ENCODE results near the gene LYAR. TPM values are rescaled to one million over a fixed set of nuclear protein-coding genes. Genes with fewer than 3 reads are reported as not detected.
A peak's percentile ranks its signal among the peaks of the same experiment; 100 is the strongest.

Gene LYAR
- total RNA-seq, 1 experiment from 2014 or later = 37.5 TPM

DNA sequence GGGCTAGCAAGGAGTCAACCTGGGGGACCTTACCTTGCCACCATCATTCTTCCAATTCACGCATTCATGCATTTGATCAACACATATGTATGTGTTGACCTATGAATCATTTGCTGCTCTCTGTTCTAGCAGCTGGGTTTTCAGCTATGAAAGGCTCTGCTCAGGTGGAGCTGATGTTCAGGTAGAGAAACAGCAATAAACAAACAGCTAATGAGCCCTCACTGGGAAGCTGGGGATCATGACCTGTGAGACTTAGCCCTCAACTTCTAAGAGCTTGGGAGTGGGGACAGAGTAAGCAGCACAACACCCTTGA is 61.6 kb downstream of the LYAR start:
- H3K4me2 ChIP-seq (ENCODE audit: low read length) = no peak overlapping the region
- ATAC-seq = no peak

DNA sequence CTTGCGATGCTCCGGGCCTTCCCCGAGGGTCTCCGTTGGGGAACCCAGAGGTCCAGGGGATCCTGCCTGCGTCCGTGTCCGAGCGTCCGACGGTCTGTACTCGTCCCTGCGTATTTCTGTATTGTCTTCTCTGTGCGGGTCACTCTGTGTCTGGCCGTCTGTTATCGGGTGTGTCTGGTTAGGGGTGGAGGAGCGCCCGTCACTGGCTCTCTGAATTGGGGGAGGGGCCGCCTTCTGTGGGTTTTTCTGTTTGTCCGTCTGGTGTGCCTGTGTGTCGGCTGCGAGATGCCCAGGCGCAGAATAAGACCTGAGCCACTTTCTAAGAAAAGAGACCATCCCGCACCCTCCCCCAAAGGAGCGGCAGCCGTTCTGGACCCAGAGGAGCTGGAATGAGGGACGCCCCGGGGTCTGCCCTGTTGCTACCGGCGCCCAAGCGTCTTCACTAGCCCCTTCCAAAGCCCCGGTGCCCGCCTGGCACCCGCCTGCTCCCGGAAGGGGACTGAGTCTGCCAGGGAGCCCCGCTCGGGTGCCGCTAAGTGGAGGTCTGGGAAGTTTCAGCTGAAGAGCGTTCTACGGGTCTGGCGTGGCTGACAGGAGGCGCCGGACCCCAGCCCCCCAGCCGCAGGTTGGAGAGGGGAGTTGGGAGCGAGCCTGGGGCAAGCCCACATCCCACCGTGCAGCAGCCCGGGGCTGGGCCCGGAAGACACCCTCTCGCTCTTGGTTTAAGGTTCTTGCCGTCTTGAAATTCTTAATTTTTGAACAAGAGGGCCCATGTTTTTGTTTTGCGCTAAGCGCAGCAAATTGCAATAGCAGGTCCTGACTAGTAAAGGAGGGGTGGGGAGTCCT is 62.2 kb downstream of the LYAR start:
- Histone ChIP-seq H3K79me2 (ENCODE audit: low read length) (no peaks in the 10 kb centered on the region), H4K20me1 (ENCODE audit: low read length) (no peaks in the 10 kb centered on the region), H3K9ac (ENCODE audit: low read length) (no peak overlapping the region), H3K27ac (ENCODE audit: low read length) (no peak overlapping the region), H3F3A (ENCODE audit: low read length, unreplicated experiment) (no peaks in the 10 kb centered on the region), H3K9me2 (replicated peaks; ENCODE audit: low read length) (no peaks in the 10 kb centered on the region), H3K4me1 (ENCODE audit: insufficient read depth, low read length) (no peaks in the 10 kb centered on the region), H2AFZ (ENCODE audit: low read length) (no peak overlapping the region), H3K27me3 (ENCODE audit: low read length) (peaks cover 17% of the 10 kb centered on the region), H3K4me2 (ENCODE audit: low read length) (no peak overlapping the region), H3K4me3 (ENCODE audit: low read length) (no peak overlapping the region), H3K36me3 (ENCODE audit: low read depth, low read length) (no peaks in the 10 kb centered on the region), H3K9me3 (ENCODE audit: low read length) (no peaks in the 10 kb centered on the region)
- TF ChIP-seq EZH2 (IDR thresholded peaks at IDR 0.05; ENCODE audit: low read length, unreplicated experiment) (peak; percentile 83), EZH2phosphoT487 (IDR thresholded peaks at IDR 0.05; ENCODE audit: borderline replicate concordance, low read length) (0 out of 2 replicates have a peak, but pooled peaks have one; percentile 41)
- TF ChIP-seq, protein P1, sequence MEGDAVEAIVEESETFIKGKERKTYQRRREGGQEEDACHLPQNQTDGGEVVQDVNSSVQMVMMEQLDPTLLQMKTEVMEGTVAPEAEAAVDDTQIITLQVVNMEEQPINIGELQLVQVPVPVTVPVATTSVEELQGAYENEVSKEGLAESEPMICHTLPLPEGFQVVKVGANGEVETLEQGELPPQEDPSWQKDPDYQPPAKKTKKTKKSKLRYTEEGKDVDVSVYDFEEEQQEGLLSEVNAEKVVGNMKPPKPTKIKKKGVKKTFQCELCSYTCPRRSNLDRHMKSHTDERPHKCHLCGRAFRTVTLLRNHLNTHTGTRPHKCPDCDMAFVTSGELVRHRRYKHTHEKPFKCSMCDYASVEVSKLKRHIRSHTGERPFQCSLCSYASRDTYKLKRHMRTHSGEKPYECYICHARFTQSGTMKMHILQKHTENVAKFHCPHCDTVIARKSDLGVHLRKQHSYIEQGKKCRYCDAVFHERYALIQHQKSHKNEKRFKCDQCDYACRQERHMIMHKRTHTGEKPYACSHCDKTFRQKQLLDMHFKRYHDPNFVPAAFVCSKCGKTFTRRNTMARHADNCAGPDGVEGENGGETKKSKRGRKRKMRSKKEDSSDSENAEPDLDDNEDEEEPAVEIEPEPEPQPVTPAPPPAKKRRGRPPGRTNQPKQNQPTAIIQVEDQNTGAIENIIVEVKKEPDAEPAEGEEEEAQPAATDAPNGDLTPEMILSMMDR (conservative IDR thresholded peaks at IDR 0.05; ENCODE audit: low read depth, low read length) = no peak
- ATAC-seq = no peak
- BruUV-seq (replicated peaks) = no TSS peak
- CTCF ChIA-PET = no interaction called here
- POLR2A ChIA-PET (ENCODE audit: unreplicated experiment) = no interaction called here
- intact Hi-C loops (cut with micrococcal nuclease) = no loop called here
- no peak for DNase-seq

More for the DNA sequence above, 61.6 kb downstream of the LYAR start:
- BruUV-seq (replicated peaks) = no TSS peak
- intact Hi-C loops (cut with micrococcal nuclease) = no loop called here
- POLR2A ChIA-PET (ENCODE audit: unreplicated experiment) = no interaction called here
- H3K79me2 ChIP-seq (ENCODE audit: low read length) = no peaks in the 10 kb centered on the region
- H4K20me1 ChIP-seq (ENCODE audit: low read length) = no peaks in the 10 kb centered on the region
- no peak overlapping the region for H3K9ac ChIP-seq (ENCODE audit: low read length)
- no peaks in the 10 kb centered on the region for H3K9me3 ChIP-seq (ENCODE audit: low read length)
- no peak overlapping the region for H3K27ac ChIP-seq (ENCODE audit: low read length)
- H3K4me1 ChIP-seq (ENCODE audit: insufficient read depth, low read length) = no peaks in the 10 kb centered on the region
- H3K27me3 ChIP-seq (ENCODE audit: low read length) = peaks cover 17% of the 10 kb centered on the region
- TF ChIP-seq EZH2phosphoT487 (IDR thresholded peaks at IDR 0.05; ENCODE audit: borderline replicate concordance, low read length) (no peak), EZH2 (IDR thresholded peaks at IDR 0.05; ENCODE audit: low read length, unreplicated experiment) (no peak)
- TF ChIP-seq, protein P1 (conservative IDR thresholded peaks at IDR 0.05; ENCODE audit: low read depth, low read length) = no peak
- CTCF ChIA-PET = no interaction called here
- no peak for DNase-seq
- H3K4me3 ChIP-seq (ENCODE audit: low read length) = no peak overlapping the region
- no peaks in the 10 kb centered on the region for H3K36me3 ChIP-seq (ENCODE audit: low read depth, low read length)
- no peak overlapping the region for H2AFZ ChIP-seq (ENCODE audit: low read length)
- no peaks in the 10 kb centered on the region for H3F3A ChIP-seq (ENCODE audit: low read length, unreplicated experiment)
- no peaks in the 10 kb centered on the region for H3K9me2 ChIP-seq (replicated peaks; ENCODE audit: low read length)
